Activated T-cell treated with anti-CD3 and anti-CD28 coated beads, Interleukin-2, amount 50 U/mL, for 4 hours (primary cell): ENCODE results near the gene FBXO27. TPM values are rescaled to one million over a fixed set of nuclear protein-coding genes. Genes with fewer than 3 reads are reported as not detected.
A peak's percentile ranks its signal among the peaks of the same experiment; 100 is the strongest.
"Not testable (repeated sequence)": the region's sequence is repeated elsewhere in the genome, so short reads cannot be mapped to it uniquely, and the experiment has no call there.

Experiments
- ATAC-seq, 2 donors: fragments of 200-7000 bp; cut with Tn5 transposase; one replicate each; pipeline ENCODE4 v1.10.0; 2021
- DNase-seq: peaks from one replicate; pipeline ENCODE4 v3.0.0-alpha.2; 2020
- H3K27me3 Mint-ChIP-seq: one replicate; pipeline ENCODE4 v1.8.0; 2021; ENCODE audit warnings: low read depth, mixed read lengths
- H3K36me3 Mint-ChIP-seq: one replicate; pipeline ENCODE4 v1.8.0; 2022; ENCODE audit warnings: mixed read lengths; ENCODE audit not compliant: insufficient read depth
- H3K4me1 Mint-ChIP-seq: one replicate; pipeline ENCODE4 v1.8.0; 2021; ENCODE audit warnings: low read depth, mixed read lengths
- H3K4me3 Mint-ChIP-seq: one replicate; pipeline ENCODE4 v1.8.0; 2021; ENCODE audit warnings: mild to moderate bottlenecking, moderate library complexity, mixed read lengths
- H3K9me3 Mint-ChIP-seq: one replicate; pipeline ENCODE4 v1.8.0; 2021; ENCODE audit warnings: mixed read lengths
- total RNA-seq, 3 donors: library from RNA; stranded (reverse); gene quantifications; one replicate each; pipeline ENCODE4 v1.2.1, GENCODE V29; 2021

Gene FBXO27, protein sequence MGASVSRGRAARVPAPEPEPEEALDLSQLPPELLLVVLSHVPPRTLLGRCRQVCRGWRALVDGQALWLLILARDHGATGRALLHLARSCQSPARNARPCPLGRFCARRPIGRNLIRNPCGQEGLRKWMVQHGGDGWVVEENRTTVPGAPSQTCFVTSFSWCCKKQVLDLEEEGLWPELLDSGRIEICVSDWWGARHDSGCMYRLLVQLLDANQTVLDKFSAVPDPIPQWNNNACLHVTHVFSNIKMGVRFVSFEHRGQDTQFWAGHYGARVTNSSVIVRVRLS
- under 1 TPM; 0.18 to 0.63 (median 0.20) TPM for total RNA-seq

DNA sequence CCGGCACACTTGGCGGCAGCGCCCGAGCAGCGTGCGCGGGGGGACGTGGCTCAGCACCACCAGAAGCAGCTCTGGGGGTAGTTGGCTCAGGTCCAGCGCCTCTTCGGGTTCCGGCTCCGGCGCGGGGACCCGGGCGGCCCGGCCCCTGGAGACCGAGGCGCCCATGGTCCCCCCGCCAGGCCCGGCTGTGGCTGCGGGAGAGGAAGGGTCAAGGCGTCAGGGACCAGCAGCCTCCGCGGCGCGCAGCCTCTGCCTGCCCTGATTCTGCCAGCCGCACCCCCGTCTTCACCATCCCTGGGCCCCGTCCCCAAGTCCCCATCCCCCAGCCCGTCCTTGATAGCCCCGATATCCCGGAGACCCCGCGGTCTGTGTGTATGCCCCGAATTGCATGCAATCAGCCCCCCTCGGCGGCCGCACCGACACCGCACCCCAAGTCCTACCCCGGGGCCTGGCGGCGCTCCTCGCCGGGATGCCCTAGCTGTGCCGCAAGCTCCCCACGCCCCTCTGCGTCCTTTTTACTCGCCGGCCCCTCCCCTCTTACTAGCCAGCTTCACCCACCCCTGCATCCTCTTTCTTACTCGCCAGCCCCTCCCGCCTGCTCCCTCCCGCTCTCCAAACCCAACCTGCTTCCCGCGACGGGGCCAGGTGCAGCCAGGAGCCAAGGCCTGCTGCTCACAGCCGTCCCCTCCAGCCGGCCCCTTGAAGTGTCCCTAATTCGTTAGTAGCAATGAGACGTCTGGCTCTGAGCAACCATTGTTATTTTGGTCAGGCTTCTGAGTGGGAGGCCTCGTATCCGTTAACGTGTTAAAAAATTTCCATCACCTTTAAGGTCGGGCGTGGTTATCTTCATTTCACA is at the start of gene FBXO27:
Gene FBXO27, minus strand, starts transcription at position 487 of the 856 bp plus-strand sequence. Its CDS starts 322 bp downstream, at position 165.
- Mint-ChIP-seq H3K9me3 (no peaks in the 10 kb centered on the region), H3K4me1 (peaks cover 11% of the 10 kb centered on the region), H3K27me3 (peaks cover 3% of the 10 kb centered on the region), H3K36me3 (no peaks in the 10 kb centered on the region), H3K4me3 (peak within 1 kb of the TSS; percentile 67)
- ATAC-seq, result peak in 1 of 2 donors; percentile 4
- no peak for DNase-seq

DNA sequence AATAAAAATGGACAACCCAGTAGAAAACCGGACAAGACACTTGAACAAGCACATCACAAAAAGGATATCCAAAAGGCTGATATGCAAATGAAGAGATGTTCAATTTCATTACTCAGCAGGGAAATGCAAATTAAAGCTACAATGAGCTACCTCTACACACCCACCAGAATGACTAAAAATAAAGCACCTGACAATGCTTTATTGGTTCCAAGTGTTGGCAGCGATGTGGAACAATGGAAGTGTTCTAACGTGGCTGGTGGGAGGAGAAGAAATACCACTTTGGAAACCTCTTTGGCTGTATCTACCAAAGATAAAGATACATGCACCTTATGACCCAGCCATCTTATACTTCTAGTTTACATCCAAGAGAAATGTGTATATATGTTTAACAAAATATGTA is 48.1 kb upstream of the FBXO27 start:
- no peak for DNase-seq
- no peaks in the 10 kb centered on the region for H3K9me3 Mint-ChIP-seq
- no peaks in the 10 kb centered on the region for H3K36me3 Mint-ChIP-seq
- peaks cover 44% of the 10 kb centered on the region for H3K27me3 Mint-ChIP-seq
- ATAC-seq, result no peak
- H3K4me3 Mint-ChIP-seq, result no peak overlapping the region
- peaks cover 17% of the 10 kb centered on the region for H3K4me1 Mint-ChIP-seq

DNA sequence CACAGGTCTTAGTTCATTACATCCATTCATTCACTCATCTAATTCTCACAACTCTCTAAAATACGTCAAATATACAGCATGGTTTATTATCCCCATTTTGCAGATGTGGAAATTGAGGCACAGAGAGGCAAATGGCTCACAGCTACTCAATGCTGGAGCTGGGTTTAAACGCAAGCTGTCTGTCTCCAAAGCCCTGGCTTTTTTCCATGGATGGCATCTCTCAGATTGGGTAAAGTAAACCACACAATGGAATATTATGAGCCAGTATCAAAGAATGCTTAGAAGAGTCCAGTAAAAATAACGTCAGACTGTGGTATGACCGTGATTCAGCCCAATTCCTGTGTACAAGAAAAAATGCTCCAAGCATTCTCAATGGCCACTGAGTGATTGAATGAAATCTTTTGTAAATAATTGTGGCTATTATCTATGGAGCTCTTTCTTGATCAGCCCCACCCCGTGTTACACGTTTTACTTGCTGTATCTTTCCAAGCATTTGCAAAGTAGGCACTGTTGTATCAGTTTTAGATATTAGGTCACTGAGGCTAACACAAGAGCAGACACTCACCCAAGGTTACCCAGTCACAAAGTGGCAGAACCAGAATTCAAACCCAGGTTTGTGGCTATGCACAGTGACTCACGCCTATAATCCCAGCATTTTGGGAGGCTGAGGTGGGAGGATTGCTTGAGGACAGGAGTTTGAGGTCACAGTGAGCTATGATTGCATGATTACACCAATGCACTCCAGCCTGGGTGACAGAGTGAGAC is 46.3 kb upstream of the FBXO27 start:
- Mint-ChIP-seq H3K4me3 (no peak overlapping the region), H3K9me3 (no peaks in the 10 kb centered on the region), H3K4me1 (peaks cover 20% of the 10 kb centered on the region)

DNA sequence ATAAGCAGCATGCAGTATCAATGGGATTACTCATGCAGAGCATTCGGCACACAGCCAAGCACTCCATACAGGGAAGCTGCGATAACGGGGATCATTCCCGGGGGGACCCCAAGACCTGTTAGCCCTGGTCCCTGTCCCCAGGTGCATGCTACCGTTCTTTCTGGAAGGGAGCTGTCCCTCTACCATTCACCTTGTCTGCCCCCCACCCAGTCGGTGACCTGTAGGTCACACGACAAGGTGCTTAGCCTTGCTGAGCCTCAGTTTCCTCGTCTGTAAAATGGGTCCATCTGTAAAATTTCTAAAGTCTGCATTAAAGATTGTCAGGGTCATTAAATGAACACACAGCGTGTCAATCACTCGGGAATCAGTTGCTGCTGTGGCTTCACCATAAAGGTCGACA is 45.0 kb upstream of the FBXO27 start:
- Mint-ChIP-seq H3K4me1 (peaks cover 23% of the 10 kb centered on the region), H3K27me3 (peaks cover 19% of the 10 kb centered on the region), H3K9me3 (no peaks in the 10 kb centered on the region), H3K36me3 (no peaks in the 10 kb centered on the region), H3K4me3 (no peak overlapping the region)
- no peak for ATAC-seq
- no peak for DNase-seq

More for the DNA sequence above, 46.3 kb upstream of the FBXO27 start:
- ATAC-seq (no peak), DNase-seq (no peak)
- Mint-ChIP-seq H3K27me3 (peaks cover 30% of the 10 kb centered on the region), H3K36me3 (no peaks in the 10 kb centered on the region)

DNA sequence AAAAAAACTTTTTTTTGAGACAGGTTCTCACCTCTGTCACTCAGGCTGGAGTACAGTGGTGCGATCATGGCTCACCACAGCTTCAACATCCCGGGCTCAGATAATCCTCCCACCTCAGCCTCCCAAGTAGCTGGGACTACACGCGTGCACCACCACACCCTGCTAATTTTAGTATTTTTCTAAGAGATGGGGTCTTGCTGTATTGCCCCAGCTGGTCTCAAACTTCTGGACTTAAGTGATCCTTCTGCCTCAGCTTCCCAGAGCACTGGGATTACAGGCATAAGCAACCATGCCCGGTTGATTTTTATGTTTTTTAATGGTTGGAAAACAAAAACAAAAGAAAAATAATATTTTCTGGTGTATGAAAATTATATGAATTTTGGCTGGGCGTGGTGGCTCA is 42.6 kb upstream of the FBXO27 start:
- Mint-ChIP-seq H3K4me1 (peaks cover 21% of the 10 kb centered on the region), H3K27me3 (peaks cover 6% of the 10 kb centered on the region), H3K9me3 (no peaks in the 10 kb centered on the region), H3K36me3 (no peaks in the 10 kb centered on the region), H3K4me3 (no peak overlapping the region)
- DNase-seq, result no peak
- ATAC-seq, result no peak

DNA sequence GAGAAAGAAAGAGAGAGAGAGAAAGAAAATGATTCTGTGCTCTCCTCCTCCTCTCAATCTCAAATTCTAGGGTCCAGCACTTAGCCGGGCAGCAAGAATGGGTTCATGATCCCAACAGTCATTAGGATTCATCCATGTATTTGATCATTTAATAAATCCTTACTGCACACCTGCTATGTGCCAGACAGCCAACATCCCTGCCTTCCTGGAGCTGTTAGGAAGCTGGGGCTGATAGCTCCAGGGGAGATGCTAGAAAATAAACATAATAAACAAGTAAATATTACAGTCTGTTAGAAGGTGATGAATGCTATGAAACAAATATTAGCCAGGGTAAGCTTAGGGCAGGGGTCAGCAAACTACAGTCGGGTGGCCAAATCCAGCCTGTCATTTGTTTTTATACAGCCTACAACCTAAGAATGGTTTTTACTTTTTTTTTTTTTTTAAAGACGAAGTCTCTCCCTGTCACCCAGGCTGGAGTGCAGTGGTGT is 41.9 kb upstream of the FBXO27 start:
- Mint-ChIP-seq H3K4me3 (no peak overlapping the region), H3K4me1 (peaks cover 21% of the 10 kb centered on the region), H3K27me3 (peaks cover 6% of the 10 kb centered on the region), H3K9me3 (no peaks in the 10 kb centered on the region), H3K36me3 (no peaks in the 10 kb centered on the region)
- no peak for ATAC-seq
- DNase-seq, result no peak

DNA sequence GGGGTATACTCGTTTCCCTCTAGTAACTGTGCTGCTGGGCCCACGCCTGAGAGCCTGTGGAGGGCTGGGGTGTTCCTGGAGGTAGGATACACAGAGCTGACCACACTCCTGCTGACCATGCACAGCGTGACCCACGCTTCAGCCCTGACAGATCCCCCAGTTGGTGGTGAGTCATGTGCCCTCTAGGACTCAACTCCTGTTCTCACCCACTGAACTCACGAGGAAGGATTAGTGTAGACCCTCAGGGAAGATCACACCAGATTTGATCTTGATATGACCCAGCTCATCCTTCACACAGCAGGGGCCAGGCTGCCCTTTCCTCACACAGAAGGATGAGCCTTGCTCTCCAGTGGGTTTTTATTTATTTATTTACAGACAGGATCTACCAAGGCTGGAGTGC is 38.5 kb upstream of the FBXO27 start:
- Mint-ChIP-seq H3K36me3 (no peaks in the 10 kb centered on the region), H3K4me3 (no peak overlapping the region), H3K4me1 (peaks cover 21% of the 10 kb centered on the region), H3K27me3 (no peaks in the 10 kb centered on the region), H3K9me3 (no peaks in the 10 kb centered on the region)
- ATAC-seq (no peak), DNase-seq (no peak)

DNA sequence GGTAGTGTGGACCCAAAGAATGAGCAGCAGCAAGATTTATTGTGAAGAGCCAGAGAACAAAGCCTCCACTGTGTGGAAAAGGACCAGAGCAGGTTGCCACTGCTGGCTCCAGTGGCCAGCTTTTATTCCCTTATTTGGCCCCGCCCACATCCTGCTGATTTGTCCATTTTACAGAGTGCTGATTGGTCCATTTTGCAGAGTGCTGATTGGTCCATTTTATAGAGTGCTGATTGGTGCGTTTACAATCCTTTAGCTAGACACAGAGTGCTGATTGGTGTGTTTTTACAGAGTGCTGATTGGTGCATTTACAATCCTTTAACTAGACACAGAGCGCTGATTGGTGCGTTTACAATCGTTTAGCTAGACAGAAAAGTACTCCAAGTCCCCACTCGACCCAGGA is 35.9 kb upstream of the FBXO27 start:
- not testable (repeated sequence) for H3K27me3 Mint-ChIP-seq, H3K9me3 Mint-ChIP-seq, DNase-seq, H3K4me3 Mint-ChIP-seq, ATAC-seq, H3K36me3 Mint-ChIP-seq
- H3K4me1 Mint-ChIP-seq, result peaks cover 10% of the 10 kb centered on the region

DNA sequence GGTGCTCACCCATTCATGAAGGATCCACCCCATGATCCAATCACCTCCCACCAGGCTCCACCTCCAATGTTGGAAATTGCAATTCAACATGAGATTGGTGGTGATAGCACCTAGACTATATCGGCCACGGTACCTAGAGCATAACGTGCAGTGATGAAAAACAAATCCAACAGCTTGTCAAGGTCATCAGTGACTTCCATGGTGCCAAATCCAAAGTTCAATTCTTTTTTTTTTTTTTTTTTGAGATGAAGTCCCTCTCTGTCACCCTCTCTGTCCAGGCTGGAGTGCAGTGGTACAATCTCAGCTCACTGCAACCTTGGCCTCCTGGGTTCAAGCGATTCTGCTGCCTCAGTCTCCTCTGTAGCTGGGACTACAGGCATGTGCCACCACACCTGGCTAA is 34.8 kb upstream of the FBXO27 start:
- H3K36me3 Mint-ChIP-seq, result no peaks in the 10 kb centered on the region

DNA sequence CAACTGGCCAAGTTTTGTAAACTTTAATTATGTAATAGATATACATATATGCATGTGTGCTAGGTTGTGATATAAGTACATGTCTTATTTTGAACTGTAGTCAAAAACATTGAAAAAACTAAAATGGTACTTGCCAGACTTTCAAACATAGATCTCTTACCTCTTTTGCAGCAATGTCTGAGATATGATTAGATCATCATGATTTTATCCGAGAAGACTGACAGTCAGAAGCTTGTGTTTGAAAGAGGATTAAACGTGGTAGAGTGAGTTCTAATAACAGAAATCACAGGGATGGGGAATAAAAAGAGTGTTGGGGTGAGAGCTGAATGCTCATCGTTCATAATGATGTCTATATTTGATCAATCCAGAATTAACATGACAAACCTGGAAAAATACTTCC is 33.6 kb upstream of the FBXO27 start:
- no peaks in the 10 kb centered on the region for H3K27me3 Mint-ChIP-seq

More for the DNA sequence above, 34.8 kb upstream of the FBXO27 start:
- ATAC-seq (no peak), DNase-seq (no peak)
- H3K4me1 Mint-ChIP-seq, result no peaks in the 10 kb centered on the region
- no peaks in the 10 kb centered on the region for H3K9me3 Mint-ChIP-seq
- H3K4me3 Mint-ChIP-seq, result no peak overlapping the region
- no peaks in the 10 kb centered on the region for H3K27me3 Mint-ChIP-seq

DNA sequence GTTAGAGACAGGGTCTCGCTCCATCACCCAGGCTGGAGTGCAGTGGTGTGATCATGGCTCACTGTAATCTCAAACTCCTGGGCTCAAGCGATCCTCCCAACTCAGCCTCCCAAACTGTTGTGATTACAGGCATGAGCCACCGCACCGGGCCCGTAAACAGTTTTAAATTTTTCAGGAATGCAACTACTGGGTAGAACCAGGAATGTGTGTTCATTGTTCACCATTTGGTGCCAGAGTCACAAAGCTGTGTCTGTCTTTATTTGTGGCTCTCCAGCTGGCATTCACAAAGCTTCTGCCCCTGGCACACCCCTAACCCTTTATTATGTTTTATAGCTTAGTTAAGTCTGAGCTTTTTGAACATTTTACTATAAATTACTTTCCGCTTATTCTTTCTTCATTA is 32.1 kb upstream of the FBXO27 start:
- ATAC-seq (no peak), DNase-seq (no peak)
- Mint-ChIP-seq H3K4me3 (no peak overlapping the region), H3K9me3 (no peaks in the 10 kb centered on the region), H3K27me3 (no peaks in the 10 kb centered on the region), H3K4me1 (peaks cover 3% of the 10 kb centered on the region), H3K36me3 (no peaks in the 10 kb centered on the region)

More for the DNA sequence above, 33.6 kb upstream of the FBXO27 start:
- DNase-seq (no peak), ATAC-seq (no peak)
- peaks cover 3% of the 10 kb centered on the region for H3K4me1 Mint-ChIP-seq
- H3K9me3 Mint-ChIP-seq, result no peaks in the 10 kb centered on the region
- no peak overlapping the region for H3K4me3 Mint-ChIP-seq
- no peaks in the 10 kb centered on the region for H3K36me3 Mint-ChIP-seq

DNA sequence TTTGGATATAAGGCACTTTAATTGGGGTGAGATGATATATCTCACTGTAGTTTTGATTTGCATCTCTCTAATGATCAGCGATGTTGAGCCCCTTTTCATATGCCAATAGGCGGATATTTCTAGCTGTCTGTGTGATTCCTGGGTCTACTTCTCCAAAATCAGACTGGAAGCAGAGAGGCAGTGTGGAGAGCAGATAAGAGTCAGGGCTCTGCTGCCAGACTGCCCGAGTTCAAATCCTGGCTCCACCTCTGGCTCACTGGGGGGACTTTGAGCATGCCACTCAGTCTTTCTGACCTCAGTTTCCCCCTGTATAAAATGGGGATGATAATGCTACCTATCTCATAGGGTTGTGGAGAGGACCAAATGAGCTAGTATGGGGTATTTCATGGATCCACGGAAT is 27.8 kb upstream of the FBXO27 start:
- no peaks in the 10 kb centered on the region for H3K36me3 Mint-ChIP-seq
- H3K4me3 Mint-ChIP-seq, result no peak overlapping the region
- H3K27me3 Mint-ChIP-seq, result no peaks in the 10 kb centered on the region
- H3K4me1 Mint-ChIP-seq, result peaks cover 3% of the 10 kb centered on the region
- DNase-seq, result no peak
- ATAC-seq, result no peak
- no peaks in the 10 kb centered on the region for H3K9me3 Mint-ChIP-seq

DNA sequence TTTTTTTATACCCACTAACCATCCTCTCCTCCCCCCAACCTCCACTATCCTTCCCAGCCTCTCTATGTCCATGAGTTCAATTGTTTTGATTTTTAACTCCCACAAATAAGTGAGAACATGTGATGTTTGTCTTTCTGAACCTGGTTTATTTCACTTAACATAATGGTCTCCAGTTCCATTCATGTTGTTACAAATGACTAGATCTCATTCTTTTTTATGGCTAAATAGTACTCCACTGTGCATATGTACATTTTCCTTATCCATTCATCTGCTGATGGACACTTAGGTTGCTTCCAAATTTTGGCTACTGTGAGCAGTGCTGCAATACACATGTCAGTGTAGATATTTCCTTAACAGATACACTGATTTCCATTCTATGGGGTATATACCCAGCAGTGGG is 27.0 kb upstream of the FBXO27 start:
- Mint-ChIP-seq H3K4me1 (peaks cover 3% of the 10 kb centered on the region), H3K9me3 (no peaks in the 10 kb centered on the region), H3K36me3 (no peaks in the 10 kb centered on the region), H3K27me3 (no peaks in the 10 kb centered on the region), H3K4me3 (no peak overlapping the region)
- DNase-seq (no peak), ATAC-seq (no peak)

DNA sequence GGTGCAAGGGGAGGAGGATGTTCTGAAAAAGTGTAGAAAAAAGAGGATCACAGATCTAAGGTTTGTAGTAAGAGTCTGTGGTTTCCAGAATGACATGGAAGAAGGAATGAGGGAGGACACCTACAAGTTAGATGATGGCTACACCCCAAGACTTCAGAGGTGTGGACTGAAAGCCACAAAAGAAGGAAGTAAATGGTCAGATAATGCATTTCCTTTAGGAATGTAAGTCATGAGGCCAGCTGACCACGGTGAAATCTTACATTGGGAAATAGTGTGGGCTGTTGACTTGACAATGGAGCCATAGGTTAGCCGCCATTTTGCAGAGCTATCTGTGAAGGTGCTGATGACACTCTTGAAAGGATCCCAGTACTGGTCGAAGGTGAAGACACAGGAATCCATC is 25.3 kb upstream of the FBXO27 start:
- Mint-ChIP-seq H3K36me3 (no peaks in the 10 kb centered on the region), H3K4me1 (peaks cover 3% of the 10 kb centered on the region), H3K9me3 (no peaks in the 10 kb centered on the region), H3K27me3 (peaks cover 3% of the 10 kb centered on the region), H3K4me3 (no peak overlapping the region)
- DNase-seq (no peak), ATAC-seq (no peak)
